DND-41 (cell line): ENCODE results near the gene SPRR1B.
"Not testable (repeated sequence)": the region's sequence is repeated elsewhere in the genome, so short reads cannot be mapped to it uniquely, and the experiment has no call there.

Source experiments
- CTCF ChIP-seq: IDR thresholded peaks from 2 replicates; pipeline ENCODE4 v1.5.1; 2012; ENCODE audit warnings: borderline replicate concordance, low read length, moderate library complexity, mild to moderate bottlenecking; ENCODE audit not compliant: poor library complexity, severe bottlenecking; ENCODE audit errors: extremely low read depth
- EZH2 ChIP-seq: IDR thresholded peaks from 3 replicates; pipeline ENCODE4 v1.6.1; 2012; ENCODE audit warnings: borderline replicate concordance, low read depth, mild to moderate bottlenecking, moderate library complexity, low read length, inconsistent platforms; ENCODE audit not compliant: severe bottlenecking

GRCh38 chr1:153022340-153022739, 8.7 kb upstream of the SPRR1B start:
- TF ChIP-seq CTCF, EZH2: not testable (repeated sequence)
